Omental fat pad (tissue), 4 donors: ENCODE results near the gene GGA2. TPM values are rescaled to one million over a fixed set of nuclear protein-coding genes. Genes with fewer than 3 reads are reported as not detected.
"Not testable (repeated sequence)": the region's sequence is repeated elsewhere in the genome, so short reads cannot be mapped to it uniquely, and the experiment has no call there.

Experiments
- ATAC-seq: fragments of 150-250 bp; one replicate; pipeline ENCODE4 v1.9.1; 2016; ENCODE audit warnings: mild to moderate bottlenecking, moderate library complexity; ENCODE audit not compliant: low FRiP score
- DNase-seq: peaks from one replicate; pipeline ENCODE4 v3.0.0-alpha.2; 2019; ENCODE audit warnings: low spot score
- total RNA-seq, 4 donors: library from RNA; depleted of rRNA; stranded (reverse); fragments of >200 nt; gene quantifications; one replicate each; pipeline ENCODE4 v1.1.0, GENCODE V29; 2016
- TF ChIP-seq, protein P1 (sequence below), 3 donors: fragments of 450-650 bp; IDR thresholded peaks; one replicate each; pipeline ENCODE4 v1.5.1; 2016 to 2017; ENCODE audit warnings: antibody characterized with exemption in 3 of 3, mild to moderate bottlenecking in 3 of 3, moderate library complexity in 2 of 3

The GGA2 gene
- total RNA-seq, 4 donors from 2014 or later = 35.5 to 59.3 (median 40.8) TPM

DNA sequence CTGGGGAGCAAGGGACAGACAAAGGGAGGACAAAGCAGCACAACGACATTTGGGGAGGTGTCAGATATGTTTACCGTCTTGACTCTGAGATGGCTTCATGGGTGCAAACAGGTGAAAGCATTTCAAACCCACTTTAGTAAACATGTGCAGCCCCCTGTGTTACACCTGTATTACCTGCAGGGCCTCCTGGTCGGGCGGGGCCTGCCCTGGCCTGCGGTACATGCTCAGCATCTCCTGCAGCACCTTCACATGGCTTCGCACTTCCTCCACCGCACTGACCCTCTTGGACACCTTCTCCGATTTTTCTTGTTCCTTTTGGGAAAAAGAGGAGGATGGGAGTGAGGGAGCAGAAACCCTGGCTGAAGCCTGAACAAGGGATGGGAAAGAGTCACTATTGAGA is 24.5 kb downstream of the GGA2 start:
- TF ChIP-seq, protein P1, sequence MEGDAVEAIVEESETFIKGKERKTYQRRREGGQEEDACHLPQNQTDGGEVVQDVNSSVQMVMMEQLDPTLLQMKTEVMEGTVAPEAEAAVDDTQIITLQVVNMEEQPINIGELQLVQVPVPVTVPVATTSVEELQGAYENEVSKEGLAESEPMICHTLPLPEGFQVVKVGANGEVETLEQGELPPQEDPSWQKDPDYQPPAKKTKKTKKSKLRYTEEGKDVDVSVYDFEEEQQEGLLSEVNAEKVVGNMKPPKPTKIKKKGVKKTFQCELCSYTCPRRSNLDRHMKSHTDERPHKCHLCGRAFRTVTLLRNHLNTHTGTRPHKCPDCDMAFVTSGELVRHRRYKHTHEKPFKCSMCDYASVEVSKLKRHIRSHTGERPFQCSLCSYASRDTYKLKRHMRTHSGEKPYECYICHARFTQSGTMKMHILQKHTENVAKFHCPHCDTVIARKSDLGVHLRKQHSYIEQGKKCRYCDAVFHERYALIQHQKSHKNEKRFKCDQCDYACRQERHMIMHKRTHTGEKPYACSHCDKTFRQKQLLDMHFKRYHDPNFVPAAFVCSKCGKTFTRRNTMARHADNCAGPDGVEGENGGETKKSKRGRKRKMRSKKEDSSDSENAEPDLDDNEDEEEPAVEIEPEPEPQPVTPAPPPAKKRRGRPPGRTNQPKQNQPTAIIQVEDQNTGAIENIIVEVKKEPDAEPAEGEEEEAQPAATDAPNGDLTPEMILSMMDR (IDR thresholded peaks at IDR 0.05) = no peak
- DNase-seq = no peak
- no peak for ATAC-seq

DNA sequence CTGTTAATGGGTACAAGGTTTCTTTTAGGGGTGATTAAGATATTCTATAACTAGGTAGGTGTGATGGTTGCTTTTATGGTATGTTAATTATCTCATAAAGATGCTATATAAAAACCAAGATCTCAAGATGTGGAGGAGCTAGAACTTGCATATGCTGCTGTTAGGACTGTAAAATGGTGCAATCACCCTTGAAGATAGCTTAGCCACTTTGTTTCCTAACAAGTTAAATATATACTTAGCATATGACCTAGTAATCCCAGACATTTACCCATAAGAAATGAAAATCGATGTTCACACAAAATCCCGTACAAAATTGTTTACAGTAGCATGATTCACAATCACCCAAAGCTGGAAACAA is 25.1 kb downstream of the GGA2 start:
- TF ChIP-seq, protein P1 (IDR thresholded peaks at IDR 0.05) = no peak
- ATAC-seq = no peak
- DNase-seq = no peak

DNA sequence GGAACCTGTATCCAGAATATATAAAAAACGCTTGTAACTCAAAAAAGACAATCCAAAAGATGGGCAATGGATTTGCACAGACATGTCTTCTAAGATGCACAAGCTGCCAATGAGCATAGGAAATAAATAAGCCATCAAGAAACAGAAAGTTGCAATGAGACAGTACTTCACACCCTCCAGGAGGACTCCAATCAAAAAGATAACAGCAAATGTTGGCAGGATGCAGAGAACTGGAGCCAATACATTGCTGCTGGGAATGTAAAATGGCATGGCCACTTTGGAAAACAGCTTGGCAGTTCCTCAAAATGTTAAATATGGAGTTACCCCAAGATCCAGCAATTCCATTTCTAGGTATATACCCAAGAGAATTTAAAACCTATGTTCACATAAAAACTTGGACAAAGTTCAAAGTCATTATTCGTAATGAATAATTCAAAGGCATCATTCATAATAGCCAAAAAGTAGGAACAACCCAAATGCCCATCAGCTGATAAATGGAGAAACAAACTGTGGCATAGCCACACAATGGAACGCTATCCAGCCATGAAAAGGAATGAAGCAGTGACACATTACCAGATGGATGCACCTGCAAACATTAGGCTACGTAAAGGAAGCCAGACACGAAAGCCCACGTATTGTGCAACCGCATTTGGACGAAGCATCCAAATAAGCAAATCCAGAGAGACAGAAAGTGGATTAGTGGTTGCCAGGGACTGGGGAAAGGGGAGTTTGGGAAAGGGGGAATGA is 25.6 kb downstream of the GGA2 start:
- TF ChIP-seq, protein P1 (IDR thresholded peaks at IDR 0.05) = no peak
- DNase-seq (no peak), ATAC-seq (no peak)

DNA sequence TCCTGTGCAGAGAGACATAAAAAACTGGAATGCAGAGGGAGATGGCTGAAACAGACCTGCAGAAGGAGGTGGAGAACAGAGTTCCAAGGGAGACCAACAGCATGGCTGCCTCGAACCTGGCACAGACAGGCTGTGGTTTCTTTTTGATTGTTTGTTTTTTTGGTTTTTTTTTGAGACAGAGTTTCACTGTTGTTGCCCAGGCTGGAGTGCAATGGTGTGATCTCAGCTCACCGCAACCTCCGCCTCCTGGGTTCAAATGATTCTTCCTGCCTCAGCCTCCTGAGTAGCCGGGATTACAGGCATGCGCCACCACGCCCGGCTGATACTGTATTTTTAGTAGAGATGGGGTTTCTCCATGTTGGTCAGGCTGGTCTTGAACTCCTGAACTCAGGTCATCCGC is 26.8 kb downstream of the GGA2 start:
- DNase-seq, ATAC-seq: not testable (repeated sequence)

DNA sequence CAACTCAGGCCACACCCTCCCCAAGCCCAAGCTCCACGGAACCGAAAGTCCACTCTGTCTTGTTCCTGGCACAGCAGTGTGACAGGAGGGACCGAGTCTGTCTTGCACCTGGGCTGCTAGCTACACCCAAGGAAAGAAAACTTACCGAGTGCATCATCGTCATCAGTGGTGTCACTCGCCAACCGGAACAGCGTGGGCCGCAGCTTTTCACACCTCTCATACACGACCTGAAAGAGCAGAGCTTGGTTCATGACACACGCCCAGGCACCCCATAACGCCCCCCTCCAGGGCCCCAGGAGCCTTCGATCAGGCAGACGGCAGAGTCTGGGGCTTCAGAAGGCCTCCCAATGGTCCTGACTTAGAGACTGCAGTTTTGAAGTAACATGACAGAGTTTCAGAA is 27.5 kb downstream of the GGA2 start:
- no peak for DNase-seq
- ATAC-seq = no peak
- TF ChIP-seq, protein P1 (IDR thresholded peaks at IDR 0.05) = no peak

DNA sequence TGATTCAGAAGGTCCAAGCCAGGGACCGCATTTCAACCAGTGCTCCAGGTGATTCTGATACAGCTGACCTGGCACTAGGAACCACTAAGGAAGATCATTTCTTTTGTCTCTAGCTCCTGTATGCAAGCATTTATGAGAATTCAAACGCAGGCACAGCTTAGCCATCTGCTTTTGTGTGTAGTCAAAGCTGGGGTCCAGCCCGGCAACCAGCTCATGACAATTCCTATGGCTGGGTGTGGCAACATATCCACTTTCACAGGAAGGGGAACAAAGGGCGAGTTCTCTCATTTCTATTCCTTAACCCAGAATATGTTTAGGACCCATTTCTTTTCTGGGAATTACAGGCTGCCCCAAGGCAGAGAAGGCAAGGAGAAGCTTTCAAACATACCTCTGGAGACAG is 30.0 kb downstream of the GGA2 start:
- DNase-seq (no peak), ATAC-seq (no peak)
- TF ChIP-seq, protein P1 (IDR thresholded peaks at IDR 0.05) = no peak

DNA sequence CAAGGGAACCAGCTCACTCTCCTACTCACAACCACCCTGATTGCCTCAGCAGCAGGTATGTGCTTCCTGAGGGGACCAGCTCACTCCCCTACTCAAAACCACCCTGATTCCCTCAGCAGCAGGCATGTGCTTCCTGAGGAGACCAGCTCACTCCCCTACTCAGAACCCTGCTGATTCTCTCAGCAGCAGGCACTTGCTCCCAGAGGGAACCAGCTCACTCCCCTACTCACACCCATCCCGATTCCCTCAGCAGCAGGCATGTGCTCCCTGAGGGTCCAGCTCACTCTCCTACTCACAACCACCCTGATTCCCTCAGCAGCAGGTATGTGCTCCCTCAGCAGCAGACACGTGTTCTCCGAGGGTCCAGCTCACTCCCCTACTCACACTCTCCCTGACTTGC is 31.2 kb downstream of the GGA2 start:
- TF ChIP-seq, protein P1 (IDR thresholded peaks at IDR 0.05) = no peak
- DNase-seq (no peak), ATAC-seq (no peak)
